ENCODE data around the gene CLVS2.

CLVS2 gene

GRCh38 chr6:123030282-123030681, 34.2 kb downstream of the CLVS2 start:
- Histone ChIP-seq H2AFZ (no peak overlapping the region), H3K4me2 (ENCODE audit: low read length) (no peak overlapping the region), H3K36me3 (ENCODE audit: control insufficient read depth, insufficient read depth, low read length) (no peaks in the 10 kb centered on the region), H3K27ac (no peak overlapping the region), H3K9ac (no peak overlapping the region), H3K9me3 (ENCODE audit: control insufficient read depth, low read length) (no peaks in the 10 kb centered on the region), H3K27me3 (ENCODE audit: control insufficient read depth, insufficient read depth, low read length) (no peaks in the 10 kb centered on the region), H3K79me2 (no peaks in the 10 kb centered on the region), H3K4me1 (no peaks in the 10 kb centered on the region), H3K4me3 (ENCODE audit: low read depth, low read length) (no peak overlapping the region)
- TF ChIP-seq CTCF (IDR thresholded peaks at IDR 0.05), result no peak

- no peak for TF ChIP-seq CTCF (IDR thresholded peaks at IDR 0.05)
- Histone ChIP-seq H3K4me2 (ENCODE audit: low read length) (no peak overlapping the region), H3K36me3 (ENCODE audit: control insufficient read depth, insufficient read depth, low read length) (no peaks in the 10 kb centered on the region), H3K79me2 (no peaks in the 10 kb centered on the region), H3K27ac (no peak overlapping the region), H3K27me3 (ENCODE audit: control insufficient read depth, insufficient read depth, low read length) (no peaks in the 10 kb centered on the region), H3K9ac (no peak overlapping the region), H2AFZ (no peak overlapping the region), H3K9me3 (ENCODE audit: control insufficient read depth, low read length) (no peaks in the 10 kb centered on the region), H3K4me3 (ENCODE audit: low read depth, low read length) (no peak overlapping the region), H3K4me1 (no peaks in the 10 kb centered on the region)
Measured at GRCh38 chr6:123036648-123037047, 40.6 kb downstream of the CLVS2 start.

DNA sequence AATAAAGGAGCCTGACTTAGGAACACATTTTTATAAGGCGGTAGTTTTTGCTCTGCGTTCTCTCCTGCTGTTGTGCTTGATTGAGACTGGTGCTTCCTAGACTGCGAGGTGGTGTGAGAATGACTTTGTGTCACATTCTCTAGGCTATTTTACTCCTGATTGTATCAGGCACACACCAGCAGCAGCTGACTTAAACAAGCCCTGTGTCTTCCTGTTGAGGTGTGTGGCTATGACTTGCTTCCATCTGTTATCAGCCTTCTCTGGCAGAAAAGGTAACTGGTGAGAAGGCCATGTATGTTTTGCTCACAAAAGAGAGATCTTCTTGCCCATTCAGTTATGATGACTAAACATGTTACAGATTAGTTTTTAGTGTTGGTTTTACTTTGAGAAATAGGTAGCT, 43.4 kb downstream of the CLVS2 start:
- Histone ChIP-seq H3K27me3 (ENCODE audit: control insufficient read depth, insufficient read depth, low read length) (no peaks in the 10 kb centered on the region), H3K9me3 (ENCODE audit: control insufficient read depth, low read length) (no peaks in the 10 kb centered on the region), H3K79me2 (no peaks in the 10 kb centered on the region), H3K9ac (no peak overlapping the region), H3K36me3 (ENCODE audit: control insufficient read depth, insufficient read depth, low read length) (no peaks in the 10 kb centered on the region), H3K27ac (no peak overlapping the region), H2AFZ (no peak overlapping the region), H3K4me3 (ENCODE audit: low read depth, low read length) (no peak overlapping the region), H3K4me2 (ENCODE audit: low read length) (no peak overlapping the region), H3K4me1 (no peaks in the 10 kb centered on the region)
- TF ChIP-seq CTCF (IDR thresholded peaks at IDR 0.05), result no peak

GRCh38 chr6:123042401-123042800, 46.4 kb downstream of the CLVS2 start:
- Histone ChIP-seq H3K36me3 (ENCODE audit: control insufficient read depth, insufficient read depth, low read length) (no peaks in the 10 kb centered on the region), H3K27ac (no peak overlapping the region), H3K9ac (no peak overlapping the region), H2AFZ (no peak overlapping the region), H3K27me3 (ENCODE audit: control insufficient read depth, insufficient read depth, low read length) (no peaks in the 10 kb centered on the region), H3K4me1 (no peaks in the 10 kb centered on the region), H3K9me3 (ENCODE audit: control insufficient read depth, low read length) (no peaks in the 10 kb centered on the region), H3K4me3 (ENCODE audit: low read depth, low read length) (no peak overlapping the region), H3K79me2 (no peaks in the 10 kb centered on the region), H3K4me2 (ENCODE audit: low read length) (no peak overlapping the region)
- no peak for TF ChIP-seq CTCF (IDR thresholded peaks at IDR 0.05)

DNA sequence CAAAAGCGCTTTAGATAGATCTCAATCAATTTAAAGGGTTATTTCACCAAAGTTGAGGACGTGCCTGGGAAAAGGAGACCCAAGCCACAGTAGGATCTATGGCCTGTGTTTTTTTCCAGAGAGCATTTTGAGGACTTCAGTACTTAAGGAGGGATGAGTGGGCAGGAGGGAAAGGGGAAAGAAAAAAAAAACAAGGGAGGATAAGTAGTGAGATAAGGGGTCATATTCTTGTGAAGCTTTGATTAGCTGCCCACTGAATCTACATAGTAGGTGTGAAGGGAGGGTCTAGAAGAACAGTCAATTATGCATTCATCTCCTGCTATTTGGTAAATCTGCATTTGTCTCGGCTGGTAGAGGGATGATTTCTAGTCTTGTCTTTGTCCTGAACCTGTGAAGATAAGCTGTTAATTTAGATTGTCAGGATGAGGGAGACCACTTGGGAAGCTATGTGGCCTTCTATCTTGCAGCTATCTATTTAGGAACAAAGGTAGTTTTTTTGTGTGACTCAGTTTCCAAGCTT, 48.4 kb downstream of the CLVS2 start:
- Histone ChIP-seq H3K9me3 (ENCODE audit: control insufficient read depth, low read length) (no peaks in the 10 kb centered on the region), H3K4me1 (no peaks in the 10 kb centered on the region), H2AFZ (no peak overlapping the region), H3K36me3 (ENCODE audit: control insufficient read depth, insufficient read depth, low read length) (no peaks in the 10 kb centered on the region), H3K4me2 (ENCODE audit: low read length) (no peak overlapping the region), H3K79me2 (no peaks in the 10 kb centered on the region), H3K27ac (no peak overlapping the region), H3K9ac (no peak overlapping the region), H3K27me3 (ENCODE audit: control insufficient read depth, insufficient read depth, low read length) (no peaks in the 10 kb centered on the region), H3K4me3 (ENCODE audit: low read depth, low read length) (no peak overlapping the region)
- TF ChIP-seq CTCF (IDR thresholded peaks at IDR 0.05), result no peak

Measured in parathyroid adenoma (tissue), 2 donors.